ENCODE results near the gene LGI4. TPM values are rescaled to one million over a fixed set of nuclear protein-coding genes. Genes with fewer than 3 reads are reported as not detected.
"Not testable (repeated sequence)": the region's sequence is repeated elsewhere in the genome, so short reads cannot be mapped to it uniquely, and the experiment has no call there.

The LGI4 gene
- polyA plus RNA-seq, 6 donors from 2014 or later, result not detected

DNA sequence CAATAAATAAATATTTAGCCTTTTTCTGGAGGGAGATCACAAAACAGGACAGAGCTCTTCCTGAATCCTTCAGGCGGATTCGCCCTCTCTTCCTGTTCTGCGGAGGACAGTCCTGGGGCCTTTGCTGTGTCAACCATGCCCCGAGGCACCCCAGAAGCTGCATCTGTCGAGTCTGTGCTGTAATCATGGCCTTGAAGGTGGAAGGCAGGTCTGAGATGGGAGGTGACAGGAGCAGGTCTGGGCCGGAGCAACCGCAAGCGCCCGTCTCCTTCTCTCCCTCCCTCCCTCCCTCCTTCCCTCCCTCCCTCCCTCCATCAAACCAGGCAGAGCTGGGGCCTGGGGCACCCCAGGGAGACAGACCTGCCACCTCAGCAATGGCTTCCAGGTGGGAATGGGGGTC is 23.9 kb downstream of the LGI4 start:
- H3K4me1 Mint-ChIP-seq, result peaks cover 8 to 12% (median 10%) of the 10 kb centered on the region in 3 donors
- H3K27me3 Mint-ChIP-seq, result peaks cover 0 to 28% (median 5%) of the 10 kb centered on the region in 3 donors
- H3K27ac Mint-ChIP-seq, result no peak overlapping the region
- ATAC-seq (ENCODE audit: low read depth in 2 of 2), result no peak
- H3K4me3 Mint-ChIP-seq, result no peak overlapping the region
- no peaks in the 10 kb centered on the region for H3K36me3 Mint-ChIP-seq
- DNase-seq, result no peak
- peaks cover 0 to 4% (median 0%) of the 10 kb centered on the region in 7 donors for H3K9me3 Mint-ChIP-seq

GRCh38 chr19:35109395-35110112 is 25.3 kb downstream of the LGI4 start:
- Mint-ChIP-seq H3K4me3 (no peak overlapping the region), H3K27me3 (peaks cover 0 to 21% (median 2%) of the 10 kb centered on the region in 3 donors), H3K36me3 (no peaks in the 10 kb centered on the region), H3K4me1 (peaks cover 5 to 8% (median 6%) of the 10 kb centered on the region in 3 donors), H3K9me3 (peaks cover 0 to 4% (median 0%) of the 10 kb centered on the region in 7 donors), H3K27ac (peak overlapping the region in 2 of 6 donors; percentile 30 to 44)
- ATAC-seq (ENCODE audit: low read depth in 2 of 2), result no peak
- DNase-seq, result no peak

GRCh38 chr19:35108730-35109129 is 26.1 kb downstream of the LGI4 start:
- peaks cover 0 to 19% (median 0%) of the 10 kb centered on the region in 3 donors for H3K27me3 Mint-ChIP-seq
- DNase-seq (no peak), ATAC-seq (ENCODE audit: low read depth in 2 of 2) (no peak)
- H3K4me1 Mint-ChIP-seq, result peaks cover 2 to 5% (median 3%) of the 10 kb centered on the region in 3 donors
- H3K9me3 Mint-ChIP-seq, result peaks cover 0 to 4% (median 0%) of the 10 kb centered on the region in 7 donors
- H3K4me3 Mint-ChIP-seq, result no peak overlapping the region
- H3K27ac Mint-ChIP-seq, result no peak overlapping the region
- H3K36me3 Mint-ChIP-seq, result no peaks in the 10 kb centered on the region

GRCh38 chr19:35107545-35107944 is 27.3 kb downstream of the LGI4 start:
- DNase-seq (no peak), ATAC-seq (ENCODE audit: low read depth in 2 of 2) (no peak)
- H3K27ac Mint-ChIP-seq, result no peak overlapping the region
- H3K4me3 Mint-ChIP-seq, result no peak overlapping the region
- H3K36me3 Mint-ChIP-seq, result no peaks in the 10 kb centered on the region
- peaks cover 0 to 19% (median 0%) of the 10 kb centered on the region in 3 donors for H3K27me3 Mint-ChIP-seq
- H3K4me1 Mint-ChIP-seq, result peaks cover 2 to 5% (median 3%) of the 10 kb centered on the region in 3 donors
- peaks cover 0 to 4% (median 0%) of the 10 kb centered on the region in 7 donors for H3K9me3 Mint-ChIP-seq

DNA sequence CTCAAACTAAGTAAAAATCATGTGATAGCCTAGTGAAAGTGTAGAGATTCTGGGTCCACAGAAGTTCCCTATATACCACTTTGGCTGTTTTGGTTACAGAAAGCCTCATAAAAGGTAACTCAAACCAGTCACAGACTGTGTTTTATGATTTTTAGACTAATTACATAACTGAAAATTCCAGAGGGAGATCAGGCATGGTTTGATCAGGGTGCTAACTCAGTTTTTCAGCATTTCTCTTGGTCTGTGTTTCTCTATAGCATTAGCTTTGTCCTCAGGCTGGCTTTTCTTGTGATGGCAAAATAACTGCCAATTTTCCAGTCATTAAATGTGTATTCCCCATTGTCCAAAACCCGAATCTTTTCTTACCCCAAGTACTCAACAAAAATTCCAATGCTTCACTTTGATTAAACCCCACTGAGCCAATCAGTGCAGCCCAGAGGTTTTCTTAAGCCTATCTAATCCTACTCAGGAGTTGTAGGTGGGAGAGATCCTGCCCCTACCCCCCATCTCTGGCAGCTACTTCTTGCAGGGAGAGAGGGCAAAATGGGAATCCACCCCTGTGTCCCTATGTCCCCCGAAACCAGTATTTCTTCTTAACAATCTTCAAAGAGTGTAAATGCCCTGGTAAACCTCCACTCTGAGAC is 27.8 kb downstream of the LGI4 start:
- Mint-ChIP-seq H3K4me3 (no peak overlapping the region), H3K9me3 (peaks cover 0 to 4% (median 0%) of the 10 kb centered on the region in 7 donors), H3K27ac (no peak overlapping the region), H3K27me3 (peaks cover 0 to 19% (median 0%) of the 10 kb centered on the region in 3 donors), H3K4me1 (peaks cover 2 to 5% (median 3%) of the 10 kb centered on the region in 3 donors), H3K36me3 (no peaks in the 10 kb centered on the region)
- no peak for DNase-seq
- no peak for ATAC-seq (ENCODE audit: low read depth in 2 of 2)

- H3K4me3 Mint-ChIP-seq, result no peak overlapping the region
- no peak overlapping the region for H3K27ac Mint-ChIP-seq
- H3K27me3 Mint-ChIP-seq, result peaks cover 0 to 19% (median 0%) of the 10 kb centered on the region in 3 donors
- no peak for DNase-seq
- H3K36me3 Mint-ChIP-seq, result no peaks in the 10 kb centered on the region
- peaks cover 0 to 4% (median 0%) of the 10 kb centered on the region in 7 donors for H3K9me3 Mint-ChIP-seq
- H3K4me1 Mint-ChIP-seq, result peaks cover 2 to 5% (median 3%) of the 10 kb centered on the region in 3 donors
- no peak for ATAC-seq (ENCODE audit: low read depth in 2 of 2)
These were observed 28.6 kb downstream of the LGI4 start for GRCh38 chr19:35106291-35106583.

DNA sequence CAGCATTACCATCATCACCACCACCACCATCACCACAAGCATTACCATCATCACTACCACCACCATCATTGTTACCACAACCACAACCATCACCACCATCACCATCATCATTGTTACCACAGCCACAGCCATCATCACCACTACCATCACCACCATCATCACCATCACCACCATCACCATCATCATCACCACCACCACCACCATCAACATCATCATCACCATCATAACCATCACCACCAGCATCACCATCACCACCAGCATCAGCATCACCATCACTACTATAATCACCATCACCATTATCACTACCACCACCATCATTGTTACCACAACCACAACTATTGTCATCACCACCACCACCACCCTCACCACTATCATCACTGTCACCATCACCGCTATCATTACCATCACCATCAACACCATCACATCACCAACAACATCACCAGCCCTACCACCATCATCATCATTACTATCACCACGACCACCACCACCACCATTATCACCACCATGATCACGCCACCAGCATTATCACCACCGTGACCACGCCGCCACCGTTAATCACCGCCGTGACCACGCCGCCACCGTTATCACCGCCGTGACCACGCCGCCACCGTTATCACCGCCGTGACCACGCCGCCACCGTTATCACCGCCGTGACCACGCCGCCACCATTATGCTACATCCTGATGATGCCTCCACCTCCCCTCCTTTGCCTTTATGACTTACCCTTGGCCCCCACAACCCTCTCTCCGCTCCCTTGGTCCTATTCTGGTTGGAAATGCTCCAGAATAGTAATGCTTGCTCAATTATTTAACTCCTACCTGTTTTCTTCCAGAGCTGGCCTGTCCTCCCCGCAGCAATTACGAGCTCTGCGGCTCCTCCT is 29.2 kb downstream of the LGI4 start:
- ATAC-seq (ENCODE audit: low read depth in 2 of 2) (no peak), DNase-seq (no peak)
- Mint-ChIP-seq H3K9me3 (peaks cover 0 to 4% (median 0%) of the 10 kb centered on the region in 7 donors), H3K4me3 (no peak overlapping the region), H3K27me3 (peaks cover 0 to 16% (median 0%) of the 10 kb centered on the region in 3 donors), H3K27ac (no peak overlapping the region), H3K4me1 (peaks cover 2 to 5% (median 3%) of the 10 kb centered on the region in 3 donors), H3K36me3 (no peaks in the 10 kb centered on the region)

DNA sequence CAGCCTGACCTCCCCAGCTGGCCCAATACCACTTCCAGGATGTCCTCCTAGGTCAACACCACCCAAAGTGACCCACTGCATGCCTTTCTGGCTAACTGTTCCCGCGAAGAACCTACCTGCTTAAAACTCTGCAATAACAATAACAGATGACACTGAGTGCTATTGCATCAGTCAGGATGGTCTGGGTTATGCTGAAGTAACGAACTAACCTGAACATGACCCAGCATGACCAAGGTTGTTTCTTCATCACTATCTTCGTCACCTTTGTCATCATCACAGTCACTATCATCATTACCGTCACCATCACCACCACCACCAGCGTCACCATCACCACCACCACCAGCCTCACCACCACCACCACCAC is 29.8 kb downstream of the LGI4 start:
- H3K27me3 Mint-ChIP-seq, result peaks cover 0 to 14% (median 0%) of the 10 kb centered on the region in 3 donors
- no peak overlapping the region for H3K4me3 Mint-ChIP-seq
- no peak overlapping the region for H3K27ac Mint-ChIP-seq
- no peak for ATAC-seq (ENCODE audit: low read depth in 2 of 2)
- no peak for DNase-seq
- peaks cover 0 to 4% (median 0%) of the 10 kb centered on the region in 7 donors for H3K9me3 Mint-ChIP-seq
- H3K4me1 Mint-ChIP-seq, result peaks cover 2 to 5% (median 3%) of the 10 kb centered on the region in 3 donors
- H3K36me3 Mint-ChIP-seq, result no peaks in the 10 kb centered on the region

DNA sequence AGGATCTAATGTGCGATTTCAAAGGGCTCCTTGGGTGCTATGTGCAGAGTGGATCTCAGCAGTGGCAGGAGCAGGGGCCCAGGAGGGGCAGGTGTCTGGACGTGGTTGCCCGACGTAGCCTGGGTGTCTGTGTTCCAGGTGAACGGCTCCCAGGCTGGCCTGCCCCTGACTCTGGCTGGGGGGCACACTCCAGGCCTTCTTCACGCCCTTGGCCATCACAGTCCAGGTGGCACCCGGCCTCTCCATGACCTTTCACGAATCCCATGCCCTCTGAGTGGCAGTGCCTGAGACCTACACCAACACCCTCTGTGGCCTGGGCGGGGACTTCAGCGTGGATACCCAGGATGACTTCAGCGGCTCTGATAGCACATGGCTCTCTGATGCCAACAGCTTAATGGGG is 30.5 kb downstream of the LGI4 start:
- DNase-seq (no peak), ATAC-seq (ENCODE audit: low read depth in 2 of 2) (no peak)
- Mint-ChIP-seq H3K36me3 (no peaks in the 10 kb centered on the region), H3K27ac (peak overlapping the region in 1 of 6 donors; percentile 76), H3K27me3 (peaks cover 0 to 8% (median 0%) of the 10 kb centered on the region in 3 donors), H3K9me3 (peaks cover 0 to 4% (median 0%) of the 10 kb centered on the region in 7 donors), H3K4me1 (peaks cover 2 to 5% (median 3%) of the 10 kb centered on the region in 3 donors), H3K4me3 (no peak overlapping the region)

DNA sequence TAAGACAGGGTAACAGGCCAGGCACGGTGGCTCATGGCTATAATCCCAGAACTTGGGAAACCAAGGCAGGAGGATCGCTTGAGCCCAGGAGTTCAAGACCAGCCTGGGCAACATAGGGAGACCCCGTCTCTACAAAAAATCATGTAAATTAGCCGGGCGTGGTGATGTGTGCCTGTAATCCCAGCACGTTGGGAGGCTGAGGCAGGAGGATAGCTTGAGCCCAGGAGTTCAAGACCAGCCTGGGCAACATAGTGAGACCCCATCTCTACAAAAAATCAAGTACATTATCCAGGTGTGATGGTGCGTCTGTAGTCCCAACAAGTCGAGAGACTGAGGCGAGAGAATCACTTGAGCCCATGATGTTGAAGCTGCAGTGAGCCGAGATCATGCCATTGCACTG is 31.2 kb downstream of the LGI4 start:
- not testable (repeated sequence) for H3K4me3 Mint-ChIP-seq; H3K36me3 Mint-ChIP-seq; H3K9me3 Mint-ChIP-seq; DNase-seq; H3K4me1 Mint-ChIP-seq; H3K27me3 Mint-ChIP-seq; ATAC-seq (ENCODE audit: low read depth in 2 of 2)
- peak overlapping the region in 1 of 6 donors; percentile 76 for H3K27ac Mint-ChIP-seq

DNA sequence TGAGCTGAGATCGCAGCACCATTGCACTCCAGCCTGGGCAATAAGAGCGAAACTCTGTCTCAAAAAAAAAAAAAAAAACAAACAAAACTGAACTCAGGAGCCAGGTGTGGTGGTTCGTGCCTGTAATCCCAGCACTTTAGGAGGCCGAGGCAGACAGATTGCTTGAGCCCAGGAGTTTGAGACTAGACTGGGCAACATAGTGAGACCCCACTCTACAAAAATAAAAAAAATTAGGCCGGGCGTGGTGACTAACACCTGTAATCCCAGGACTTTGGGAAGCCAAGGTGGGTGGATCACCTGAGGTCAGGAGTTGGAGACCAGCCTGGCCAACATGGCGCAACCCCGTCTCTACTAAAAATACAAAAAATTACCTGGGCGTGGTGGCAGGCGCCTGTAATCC is 32.9 kb downstream of the LGI4 start:
- not testable (repeated sequence) for DNase-seq; H3K4me3 Mint-ChIP-seq; H3K27me3 Mint-ChIP-seq; ATAC-seq (ENCODE audit: low read depth in 2 of 2); H3K4me1 Mint-ChIP-seq; H3K9me3 Mint-ChIP-seq; H3K36me3 Mint-ChIP-seq; H3K27ac Mint-ChIP-seq

DNA sequence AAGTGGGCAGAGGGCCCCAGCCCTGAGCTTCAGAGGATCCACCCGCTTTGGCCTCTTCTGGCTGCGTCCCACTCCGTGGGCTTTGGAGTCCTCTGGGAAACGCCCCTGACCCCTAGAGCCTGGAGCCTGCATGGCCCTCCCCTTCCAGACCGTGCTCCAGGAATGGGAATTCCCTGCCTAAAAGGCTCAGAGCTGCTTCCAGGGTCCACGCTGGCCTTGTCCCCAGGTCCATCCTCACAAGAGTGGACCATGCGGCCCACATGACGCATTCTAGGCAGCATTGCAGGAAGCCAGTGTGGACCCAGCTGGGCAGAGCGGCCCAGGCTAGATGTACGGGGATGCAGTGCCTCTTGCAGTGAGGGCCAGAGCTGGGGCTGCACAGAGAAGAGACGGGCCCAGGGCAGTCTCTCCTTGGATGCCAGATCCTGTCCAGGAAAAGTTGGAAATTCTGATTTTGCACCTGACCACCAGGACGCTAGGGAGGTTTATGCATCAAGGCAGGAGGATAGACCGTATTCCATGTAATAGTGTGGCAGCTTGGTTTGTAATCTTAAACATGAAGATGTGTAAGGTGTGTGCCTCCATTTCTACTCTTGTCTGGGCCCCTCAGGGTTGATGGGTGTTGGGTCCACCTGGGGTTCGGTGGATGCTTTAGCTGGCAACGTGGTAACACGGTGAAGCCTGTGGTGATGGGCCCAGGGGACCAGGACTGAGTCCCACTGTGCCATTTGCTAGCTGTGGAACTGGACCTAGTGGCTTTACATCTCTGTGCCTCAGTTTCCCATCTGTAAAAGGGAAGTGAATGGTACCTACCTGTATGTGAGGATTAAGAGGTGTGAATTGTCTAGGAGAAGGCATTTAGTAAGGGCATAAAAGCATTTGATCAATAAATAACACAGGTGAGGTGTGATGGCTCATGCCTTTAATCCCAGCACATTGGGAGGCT is 34.0 kb downstream of the LGI4 start:
- Mint-ChIP-seq H3K36me3 (no peaks in the 10 kb centered on the region), H3K9me3 (no peaks in the 10 kb centered on the region), H3K4me3 (no peak overlapping the region), H3K27ac (no peak overlapping the region), H3K4me1 (peaks cover 0 to 2% (median 0%) of the 10 kb centered on the region in 3 donors), H3K27me3 (peaks cover 0 to 2% (median 0%) of the 10 kb centered on the region in 3 donors)
- ATAC-seq (ENCODE audit: low read depth in 2 of 2), result no peak
- no peak for DNase-seq

All from naive B cell (primary cell).